Measurements from ENCODE around the gene SORCS3. TPM values are rescaled to one million over a fixed set of nuclear protein-coding genes. Genes with fewer than 3 reads are reported as not detected.

The SORCS3 gene
- total RNA-seq, 1 experiment from 2014 or later = not detected

- BruUV-seq (replicated peaks) = no TSS peak
- Histone ChIP-seq H3K9ac (ENCODE audit: low read length) (no peak overlapping the region), H3K36me3 (ENCODE audit: control insufficient read depth in 1 of 2, insufficient read depth in 2 of 2, low read length in 2 of 2) (no peaks in the 10 kb centered on the region), H3K4me3 (replicated peaks in 1 of 2; ENCODE audit: low read depth in 1 of 2, low read length in 2 of 2) (no peak overlapping the region), H3K9me2 (ENCODE audit: insufficient read depth) (no peaks in the 10 kb centered on the region), H3K27me3 (ENCODE audit: insufficient read depth, low read length) (no peaks in the 10 kb centered on the region; the same call in 1 of the 2 replicates), H3K4me1 (ENCODE audit: control insufficient read depth in 1 of 2, insufficient read depth in 2 of 2, low read length in 2 of 2) (no peaks in the 10 kb centered on the region), H3K27ac (ENCODE audit: low read depth, low read length) (no peak overlapping the region), H3K79me2 (ENCODE audit: insufficient read depth, low read length) (no peaks in the 10 kb centered on the region), H4K20me1 (ENCODE audit: insufficient read depth) (no peaks in the 10 kb centered on the region), H3K9me3 (ENCODE audit: control insufficient read depth in 1 of 2, insufficient read depth in 1 of 2, low read depth in 1 of 2, low read length in 2 of 2) (no peaks in the 10 kb centered on the region), H2AFZ (ENCODE audit: low read depth, low read length, poor library complexity, severe bottlenecking) (no peak overlapping the region), H3K4me2 (ENCODE audit: low read length) (no peak overlapping the region)
- ATAC-seq (no peak), DNase-seq (ENCODE audit: low read depth, low spot score) (no peak)
- intact Hi-C loops (cut with micrococcal nuclease) = no loop called here
- ChIA-PET POLR2A (no interaction called here), RAD21 (ENCODE audit: low non-redundant PET in 1 of 2, low total read pairs in 2 of 2, uncharacterized antibody in 2 of 2, unreplicated experiment in 2 of 2) (no interaction called here), CTCF (no interaction called here)
- TF ChIP-seq ZFX (IDR thresholded peaks at IDR 0.05) (no peak), ATF3 (IDR thresholded peaks at IDR 0.05) (no peak), ZBTB33 (IDR thresholded peaks at IDR 0.05; ENCODE audit: extremely low read depth, insufficient replicate concordance, low read length) (no peak), JUND (IDR thresholded peaks at IDR 0.05) (no peak), EZH2 (IDR thresholded peaks at IDR 0.05) (no peak), SRF (IDR thresholded peaks at IDR 0.05; ENCODE audit: low read depth) (no peak), ZNF274 (IDR thresholded peaks at IDR 0.05; ENCODE audit: low read depth, low read length) (no peak), FOSL1 (IDR thresholded peaks at IDR 0.05; ENCODE audit: low read depth) (no peak)
Measured at GRCh38 chr10:104993085-104993484, 352.0 kb downstream of the SORCS3 start.

- CTCF ChIA-PET = no interaction called here
- no peak overlapping the region for H3K27ac ChIP-seq (ENCODE audit: low read depth, low read length)
- no TSS peak for BruUV-seq (replicated peaks)
- no peaks in the 10 kb centered on the region for H3K36me3 ChIP-seq (ENCODE audit: control insufficient read depth in 1 of 2, insufficient read depth in 2 of 2, low read length in 2 of 2)
- DNase-seq (ENCODE audit: low read depth, low spot score) (no peak), ATAC-seq (no peak)
- no peaks in the 10 kb centered on the region for H3K9me2 ChIP-seq (ENCODE audit: insufficient read depth)
- H3K79me2 ChIP-seq (ENCODE audit: insufficient read depth, low read length) = no peaks in the 10 kb centered on the region
- H3K27me3 ChIP-seq (ENCODE audit: insufficient read depth, low read length) = 0 out of 2 replicates have a peak, but pooled peaks cover 26% of the 10 kb centered on the region
- no peak for TF ChIP-seq CTCF (IDR thresholded peaks at IDR 0.05 in 2 of 3, conservative IDR thresholded peaks at IDR 0.05 in 1 of 3; ENCODE audit: borderline replicate concordance in 1 of 3, insufficient read depth in 1 of 3, low read depth in 2 of 3, low read length in 2 of 3)
- TF ChIP-seq ATF3 (IDR thresholded peaks at IDR 0.05) = no peak
- TF ChIP-seq EZH2 (IDR thresholded peaks at IDR 0.05) = no peak
- TF ChIP-seq SP1 (IDR thresholded peaks at IDR 0.05; ENCODE audit: low read depth) = no peak
- TF ChIP-seq TCF7L2 (IDR thresholded peaks at IDR 0.05; ENCODE audit: borderline replicate concordance, extremely low read depth, insufficient read depth, insufficient read length) = no peak
- no peak for TF ChIP-seq ELF1 (IDR thresholded peaks at IDR 0.05; ENCODE audit: borderline replicate concordance, low read depth)
- TF ChIP-seq MAX (IDR thresholded peaks at IDR 0.05) = no peak
- TF ChIP-seq POLR2AphosphoS5 (IDR thresholded peaks at IDR 0.05; ENCODE audit: low read depth, low read length) = no peak
- no peak for TF ChIP-seq FOSL1 (IDR thresholded peaks at IDR 0.05; ENCODE audit: low read depth)
- no peak for TF ChIP-seq CEBPB (IDR thresholded peaks at IDR 0.05; ENCODE audit: low read depth)
- no peak for TF ChIP-seq SRF (IDR thresholded peaks at IDR 0.05; ENCODE audit: low read depth)
- TF ChIP-seq YY1 (IDR thresholded peaks at IDR 0.05; ENCODE audit: extremely low read depth, insufficient replicate concordance, low read depth, low read length) = no peak
- POLR2A ChIA-PET = no interaction called here
- RAD21 ChIA-PET (ENCODE audit: low non-redundant PET in 1 of 2, low total read pairs in 2 of 2, uncharacterized antibody in 2 of 2, unreplicated experiment in 2 of 2) = no interaction called here
- H4K20me1 ChIP-seq (ENCODE audit: insufficient read depth) = no peaks in the 10 kb centered on the region
- H3K4me3 ChIP-seq (replicated peaks in 1 of 2; ENCODE audit: low read depth in 1 of 2, low read length in 2 of 2) = no peak overlapping the region
- H3K9ac ChIP-seq (ENCODE audit: low read length) = no peak overlapping the region
- H3K4me2 ChIP-seq (ENCODE audit: low read length) = no peak overlapping the region
- no peak overlapping the region for H2AFZ ChIP-seq (ENCODE audit: low read depth, low read length, poor library complexity, severe bottlenecking)
- intact Hi-C loops (cut with micrococcal nuclease) = no loop called here
- no peaks in the 10 kb centered on the region for H3K4me1 ChIP-seq (ENCODE audit: control insufficient read depth in 1 of 2, insufficient read depth in 2 of 2, low read length in 2 of 2)
- no peaks in the 10 kb centered on the region for H3K9me3 ChIP-seq (ENCODE audit: control insufficient read depth in 1 of 2, insufficient read depth in 1 of 2, low read depth in 1 of 2, low read length in 2 of 2)
Measured at GRCh38 chr10:105001269-105001668, 360.2 kb downstream of the SORCS3 start.
